Measurements from ENCODE around the gene C1orf74.

- TF ChIP-seq EZH2 (IDR thresholded peaks at IDR 0.05; ENCODE audit: insufficient read depth, poor library complexity, severe bottlenecking) (no peak), EZH2phosphoT487 (IDR thresholded peaks at IDR 0.05; ENCODE audit: insufficient read depth, low read depth) (no peak)
Observed at GRCh38 chr1:209768354-209768774, 16.0 kb downstream of the C1orf74 start.
